Tibial nerve (tissue), 4 donors: Measurements from ENCODE around the gene MRPL39.

Experiments used
- CTCF ChIP-seq, 5 experiments: fragments of 200-600 bp in 3 of 5; fragments of 450-650 bp in 2 of 5; sonication (generic) in 3 of 5; IDR thresholded peaks; one replicate each; pipeline ENCODE4 v1.5.1; 2016 to 2019; ENCODE audit warnings: antibody characterized with exemption in 5 of 5, mild to moderate bottlenecking in 3 of 5, moderate library complexity in 2 of 5
- EP300 ChIP-seq, 2 donors: sonication (generic); formaldehyde crosslinking; IDR thresholded peaks; one replicate each; pipeline ENCODE4 v1.6.1; 2017; ENCODE audit warnings: antibody characterized with exemption in 2 of 2, mild to moderate bottlenecking in 1 of 2
- POLR2A ChIP-seq, 2 donors: fragments of 450-650 bp; IDR thresholded peaks; one replicate each; pipeline ENCODE4 v1.6.1; 2017; ENCODE audit warnings: antibody characterized with exemption in 2 of 2, mild to moderate bottlenecking in 2 of 2, moderate library complexity in 2 of 2

DNA sequence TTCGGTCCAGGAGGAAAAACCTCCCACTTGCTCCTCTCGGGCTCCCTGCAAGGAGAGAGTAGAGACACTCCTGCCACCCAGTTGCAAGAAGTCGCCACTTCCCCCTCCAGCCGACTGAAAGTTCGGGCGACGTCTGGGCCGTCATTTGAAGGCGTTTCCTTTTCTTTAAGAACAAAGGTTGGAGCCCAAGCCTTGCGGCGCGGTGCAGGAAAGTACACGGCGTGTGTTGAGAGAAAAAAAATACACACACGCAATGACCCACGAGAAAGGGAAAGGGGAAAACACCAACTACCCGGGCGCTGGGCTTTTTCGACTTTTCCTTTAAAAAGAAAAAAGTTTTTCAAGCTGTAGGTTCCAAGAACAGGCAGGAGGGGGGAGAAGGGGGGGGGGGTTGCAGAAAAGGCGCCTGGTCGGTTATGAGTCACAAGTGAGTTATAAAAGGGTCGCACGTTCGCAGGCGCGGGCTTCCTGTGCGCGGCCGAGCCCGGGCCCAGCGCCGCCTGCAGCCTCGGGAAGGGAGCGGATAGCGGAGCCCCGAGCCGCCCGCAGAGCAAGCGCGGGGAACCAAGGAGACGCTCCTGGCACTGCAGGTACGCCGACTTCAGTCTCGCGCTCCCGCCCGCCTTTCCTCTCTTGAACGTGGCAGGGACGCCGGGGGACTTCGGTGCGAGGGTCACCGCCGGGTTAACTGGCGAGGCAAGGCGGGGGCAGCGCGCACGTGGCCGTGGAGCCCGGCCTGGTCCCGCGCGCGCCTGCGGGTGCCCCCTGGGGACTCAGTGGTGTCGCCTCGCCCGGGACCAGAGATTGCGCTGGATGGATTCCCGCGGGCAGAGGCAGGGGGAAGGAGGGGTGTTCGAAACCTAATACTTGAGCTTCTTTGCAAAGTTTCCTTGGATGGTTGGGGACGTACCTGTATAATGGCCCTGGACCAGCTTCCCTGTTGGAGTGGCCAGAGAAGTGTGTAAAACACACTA lies 45.3 kb downstream of the MRPL39 start:
- no peak for TF ChIP-seq POLR2A (IDR thresholded peaks at IDR 0.05)
- TF ChIP-seq CTCF (IDR thresholded peaks at IDR 0.05), result peak in 2 of 5 experiments; percentile 6 to 27
- no peak for TF ChIP-seq EP300 (IDR thresholded peaks at IDR 0.05)
